H1 (cell line): ENCODE results near the gene MYBL2. TPM values are rescaled to one million over a fixed set of nuclear protein-coding genes. Genes with fewer than 3 reads are reported as not detected.

Experiments
- CTCF ChIA-PET: fragments of 300-600 bp; sonication (Branson Sonifier 250); formaldehyde crosslinking; loops from one replicate; lab custom pipeline; 2021; ENCODE audit not compliant: partially characterized antibody; lab: Charles Lee
- POLR2A ChIA-PET: fragments of 300-600 bp; sonication (Branson Sonifier 250); formaldehyde crosslinking; loops from one replicate; lab custom pipeline; 2021; ENCODE audit warnings: inconsistent platforms; ENCODE audit not compliant: partially characterized antibody; lab: Charles Lee
- DNase-seq, 2 experiments: peaks; one replicate each; pipeline versions ENCODE4 v3.0.0 to v3.0.0-alpha.2; 2010 to 2022; ENCODE audit warnings: low spot score in 2 of 2, low read depth in 1 of 2, mixed read lengths in 1 of 2
- FAIRE-seq: peaks from 2 replicates; lab custom pipeline; 2011; peaks lifted over from hg19 to GRCh38; lab: Jason Lieb, UNC
- H2AFZ ChIP-seq: 2 replicates; pipeline ENCODE4 v1.8.1; 2012; ENCODE audit warnings: low read length, inconsistent platforms
- H2AK5ac ChIP-seq: 2 replicates; pipeline ENCODE4 v1.6.1; 2013; ENCODE audit warnings: low read depth, low read length
- H2BK120ac ChIP-seq: replicated peaks from 2 replicates; pipeline ENCODE3; 2013; ENCODE audit warnings: low read depth, low read length, inconsistent platforms
- H2BK12ac ChIP-seq: 2 replicates; pipeline ENCODE4 v1.6.1; 2013; ENCODE audit warnings: low read depth, low read length
- H2BK15ac ChIP-seq: 2 replicates; pipeline ENCODE4 v1.6.1; 2013; ENCODE audit warnings: low read length
- H2BK20ac ChIP-seq: 2 replicates; pipeline ENCODE4 v1.6.1; 2013; ENCODE audit warnings: low read length
- H2BK5ac ChIP-seq: 2 replicates; pipeline ENCODE4 v1.6.1; 2013; ENCODE audit warnings: low read depth, low read length
- H3K14ac ChIP-seq: 2 replicates; pipeline ENCODE4 v1.6.1; 2013; ENCODE audit warnings: inconsistent platforms; ENCODE audit not compliant: insufficient read length
- H3K18ac ChIP-seq: 2 replicates; pipeline ENCODE4 v1.6.1; 2013; ENCODE audit warnings: low read length; ENCODE audit errors: extremely low read depth
- H3K23ac ChIP-seq: 2 replicates; pipeline ENCODE4 v1.6.1; 2013; ENCODE audit warnings: inconsistent platforms; ENCODE audit not compliant: insufficient read length
- H3K23me2 ChIP-seq: 2 replicates; pipeline ENCODE4 v1.6.1; 2013; ENCODE audit warnings: low read depth, low read length
- H3K27ac ChIP-seq: 2 replicates; pipeline ENCODE4 v1.6.1; 2011; ENCODE audit warnings: low read depth, low read length, inconsistent platforms
- H3K27me3 ChIP-seq, 4 experiments: replicated peaks in 1 of 4; 1 replicate in 1 of 4; 2 replicates in 3 of 4; pipeline versions ENCODE4 v1.6.1 to v1.8.1; 2011 to 2013; ENCODE audit warnings: low read length in 3 of 4, mild to moderate bottlenecking in 3 of 4, inconsistent platforms in 2 of 4, mixed read lengths in 2 of 4, moderate library complexity in 1 of 4; ENCODE audit not compliant: control insufficient read depth in 3 of 4, insufficient read depth in 3 of 4; ENCODE audit errors: extremely low read depth in 1 of 4
- H3K36me3 ChIP-seq, 4 experiments: 2 replicates each; pipeline versions ENCODE4 v1.6.1 to v1.8.1; 2011 to 2013; ENCODE audit warnings: mild to moderate bottlenecking in 4 of 4, low read length in 3 of 4, moderate library complexity in 2 of 4, control low read depth in 1 of 4, inconsistent platforms in 1 of 4; ENCODE audit not compliant: insufficient read depth in 4 of 4, control insufficient read depth in 2 of 4
- H3K4ac ChIP-seq: replicated peaks from 2 replicates; pipeline ENCODE3; 2013; ENCODE audit warnings: low read length, low read depth, mixed read lengths, inconsistent platforms; ENCODE audit not compliant: insufficient read length
- H3K4me1 ChIP-seq, 4 experiments: replicated peaks in 1 of 4; 1 replicate in 1 of 4; 2 replicates in 3 of 4; pipeline versions ENCODE4 v1.6.1 to v1.8.1; 2011 to 2013; ENCODE audit warnings: low read length in 3 of 4, inconsistent platforms in 2 of 4, mixed read lengths in 1 of 4; ENCODE audit not compliant: insufficient read depth in 4 of 4, control insufficient read depth in 3 of 4
- H3K4me2 ChIP-seq, 2 experiments: 2 replicates each; pipeline versions ENCODE4 v1.6.1 to v1.8.1; 2011 to 2013; ENCODE audit warnings: low read depth in 2 of 2, low read length in 2 of 2, control low read depth in 1 of 2, inconsistent platforms in 1 of 2, mild to moderate bottlenecking in 1 of 2; ENCODE audit not compliant: insufficient read depth in 1 of 2
- H3K4me3 ChIP-seq, 4 experiments: fragments of 200-600, 300-600 bp in 1 of 4; sonication (generic), shearing (Covaris generic), sonication (Bioruptor Twin) in 1 of 4; 2 replicates each; pipeline versions ENCODE4 v1.5.1 to v1.8.1; 2011 to 2016; ENCODE audit warnings: low read length in 4 of 4, low read depth in 3 of 4, control low read depth in 2 of 4, inconsistent platforms in 2 of 4, mild to moderate bottlenecking in 2 of 4, mixed read lengths in 1 of 4, moderate library complexity in 1 of 4; ENCODE audit not compliant: insufficient read depth in 2 of 4; ENCODE audit errors: extremely low read depth in 1 of 4
- H3K56ac ChIP-seq: replicated peaks from 2 replicates; pipeline ENCODE3; 2013; ENCODE audit warnings: low read depth, mild to moderate bottlenecking, mixed read lengths, low read length, inconsistent platforms; ENCODE audit not compliant: insufficient read length
- H3K79me1 ChIP-seq: 2 replicates; pipeline ENCODE4 v1.6.1; 2013; ENCODE audit warnings: low read depth, low read length, control low read depth
- H3K79me2 ChIP-seq, 2 experiments: 2 replicates each; pipeline versions ENCODE4 v1.6.1 to v1.8.1; 2012 to 2013; ENCODE audit warnings: low read length in 2 of 2, mild to moderate bottlenecking in 2 of 2, inconsistent platforms in 1 of 2; ENCODE audit not compliant: insufficient read depth in 2 of 2, control insufficient read depth in 1 of 2
- H3K9ac ChIP-seq, 4 experiments: replicated peaks in 1 of 4; 1 replicate in 1 of 4; 2 replicates in 3 of 4; pipeline versions ENCODE4 v1.6.1 to v1.8.1; 2011 to 2013; ENCODE audit warnings: low read depth in 3 of 4, low read length in 3 of 4, control low read depth in 2 of 4, mild to moderate bottlenecking in 2 of 4, moderate library complexity in 2 of 4, inconsistent platforms in 1 of 4; ENCODE audit errors: extremely low read depth in 1 of 4
- H3K9me3 ChIP-seq, 2 experiments: 2 replicates each; pipeline versions ENCODE4 v1.6.1 to v1.8.1; 2012 to 2013; ENCODE audit warnings: mild to moderate bottlenecking in 2 of 2, moderate library complexity in 2 of 2, control low read depth in 1 of 2, inconsistent platforms in 1 of 2, low read depth in 1 of 2, low read length in 1 of 2, mixed read lengths in 1 of 2; ENCODE audit not compliant: insufficient read depth in 2 of 2
- H4K20me1 ChIP-seq, 2 experiments: replicated peaks in 1 of 2; 2 replicates each; pipeline versions ENCODE3 to v1.8.1; 2011 to 2013; ENCODE audit warnings: inconsistent platforms in 2 of 2, low read length in 2 of 2, mild to moderate bottlenecking in 1 of 2; ENCODE audit not compliant: insufficient read depth in 2 of 2, control insufficient read depth in 1 of 2
- H4K5ac ChIP-seq: 2 replicates; pipeline ENCODE4 v1.6.1; 2013; ENCODE audit warnings: low read length, low read depth, mixed read lengths, inconsistent platforms; ENCODE audit not compliant: insufficient read length
- H4K8ac ChIP-seq: 2 replicates; pipeline ENCODE4 v1.8.0; 2013; ENCODE audit warnings: mild to moderate bottlenecking, moderate library complexity, low read length, inconsistent platforms; ENCODE audit not compliant: insufficient read depth; ENCODE audit errors: extremely low read depth
- H4K91ac ChIP-seq: replicated peaks from 2 replicates; pipeline ENCODE3; 2013; ENCODE audit warnings: low read length, mixed read lengths, inconsistent platforms; ENCODE audit not compliant: insufficient read length
- ASH2L ChIP-seq: fragments of 200-600, 300-600 bp; sonication (generic); IDR thresholded peaks from one replicate; pipeline ENCODE4 v1.7.1; 2017; ENCODE audit warnings: low read length
- BACH1 ChIP-seq: IDR thresholded peaks from 2 replicates; pipeline ENCODE4 v1.6.1; 2012; ENCODE audit warnings: low read length, improper control_type of control experiment
- CBX5 ChIP-seq: fragments of 300-800, 300-1000 bp; sonication (generic); IDR thresholded peaks from 2 replicates; pipeline ENCODE4 v1.7.1; 2016; ENCODE audit warnings: antibody characterized with exemption, low read length, low read depth
- CBX8 ChIP-seq: fragments of 300-800, 300-1000 bp; sonication (generic); IDR thresholded peaks from 2 replicates; pipeline ENCODE4 v1.7.1; 2016; ENCODE audit warnings: low read depth, low read length, borderline replicate concordance
- CREB1 ChIP-seq: IDR thresholded peaks from 2 replicates; pipeline ENCODE4 v1.6.1; 2012; ENCODE audit warnings: inconsistent platforms
- CTBP2 ChIP-seq: IDR thresholded peaks from 2 replicates; pipeline ENCODE4 v1.7.0; 2011; ENCODE audit warnings: borderline replicate concordance, mild to moderate bottlenecking, moderate library complexity, mixed read lengths, low read length; ENCODE audit not compliant: insufficient read depth, insufficient read length
- EGR1 ChIP-seq: IDR thresholded peaks from 2 replicates; pipeline ENCODE4 v1.6.1; 2011; ENCODE audit warnings: low read depth, low read length, borderline replicate concordance
- GABPA ChIP-seq: IDR thresholded peaks from 2 replicates; pipeline ENCODE4 v1.6.1; 2011; ENCODE audit warnings: mild to moderate bottlenecking, low read length, moderate library complexity, borderline replicate concordance; ENCODE audit not compliant: insufficient read depth
- KDM4A ChIP-seq: IDR thresholded peaks from one replicate; pipeline ENCODE4 v1.7.1; 2012; ENCODE audit warnings: low read depth, mild to moderate bottlenecking, moderate library complexity, low read length, inconsistent platforms; ENCODE audit not compliant: severe bottlenecking
- POLR2AphosphoS5 ChIP-seq: IDR thresholded peaks from 2 replicates; pipeline ENCODE4 v1.6.1; 2011; ENCODE audit warnings: low read depth, low read length
- RNF2 ChIP-seq: fragments of 200-900, 300-1000 bp; sonication (generic); IDR thresholded peaks from 2 replicates; pipeline ENCODE4 v1.7.1; 2016; ENCODE audit warnings: borderline replicate concordance, low read depth, mild to moderate bottlenecking, antibody characterized with exemption, low read length; ENCODE audit not compliant: poor library complexity, severe bottlenecking; ENCODE audit errors: missing control alignments
- SIRT6 ChIP-seq: IDR thresholded peaks from one replicate; pipeline ENCODE4 v1.7.1; 2012; ENCODE audit warnings: low read length, inconsistent platforms
- TEAD4 ChIP-seq: IDR thresholded peaks from 2 replicates; pipeline ENCODE4 v1.6.1; 2012; ENCODE audit warnings: low read depth, low read length, inconsistent platforms, mixed read lengths
- WGBS, 2 experiments: shearing (Covaris generic) in 1 of 2; methylation state at CpG; one replicate each; pipeline versions ENCODE4 v1.1.6 to v1.1.7; 2013 to 2015; ENCODE audit warnings: low lambda C conversion rate in 2 of 2, mixed read lengths in 2 of 2, inconsistent platforms in 1 of 2, low coverage in 1 of 2, missing lambda C conversion rate in 1 of 2; ENCODE audit not compliant: insufficient replicate concordance in 2 of 2, insufficient coverage in 1 of 2, insufficient read length in 1 of 2; ENCODE audit errors: extremely low coverage in 1 of 2, missing lambda C conversion rate in 1 of 2; 5-methylcytosine and 5-hydroxymethylcytosine counted together
- polyA plus RNA-seq, 7 experiments: library from polyadenylated mRNA; depleted of rRNA in 3 of 7; stranded (reverse) in 5 of 7; unstranded in 2 of 7; fragments of >200 nt in 5 of 7; fragments of 200-250 nt in 2 of 7; gene quantifications; 1 replicate in 5 of 7; 2 replicates in 1 of 7; 4 replicates in 1 of 7; pipeline versions ENCODE4 v1.2.1 to v1.2.3, GENCODE V29; 2011 to 2013; ENCODE audit warnings: missing spikeins in 2 of 7, mixed read lengths in 2 of 7
- total RNA-seq: library from RNA; stranded (reverse); fragmentation: NEBNext Ultra II Directional; extraction: Animal tissue kit (Norgen Biotek cat#: 25700); gene quantifications from 2 replicates; pipeline ENCODE4 v1.2.1, GENCODE V29; 2021

Gene MYBL2
- total and polyA plus RNA-seq, 2 of the 8 experiments (the other 6 are each of a cell fraction or from before 2014, with no cell fraction given) = 75.3 to 207 TPM

DNA sequence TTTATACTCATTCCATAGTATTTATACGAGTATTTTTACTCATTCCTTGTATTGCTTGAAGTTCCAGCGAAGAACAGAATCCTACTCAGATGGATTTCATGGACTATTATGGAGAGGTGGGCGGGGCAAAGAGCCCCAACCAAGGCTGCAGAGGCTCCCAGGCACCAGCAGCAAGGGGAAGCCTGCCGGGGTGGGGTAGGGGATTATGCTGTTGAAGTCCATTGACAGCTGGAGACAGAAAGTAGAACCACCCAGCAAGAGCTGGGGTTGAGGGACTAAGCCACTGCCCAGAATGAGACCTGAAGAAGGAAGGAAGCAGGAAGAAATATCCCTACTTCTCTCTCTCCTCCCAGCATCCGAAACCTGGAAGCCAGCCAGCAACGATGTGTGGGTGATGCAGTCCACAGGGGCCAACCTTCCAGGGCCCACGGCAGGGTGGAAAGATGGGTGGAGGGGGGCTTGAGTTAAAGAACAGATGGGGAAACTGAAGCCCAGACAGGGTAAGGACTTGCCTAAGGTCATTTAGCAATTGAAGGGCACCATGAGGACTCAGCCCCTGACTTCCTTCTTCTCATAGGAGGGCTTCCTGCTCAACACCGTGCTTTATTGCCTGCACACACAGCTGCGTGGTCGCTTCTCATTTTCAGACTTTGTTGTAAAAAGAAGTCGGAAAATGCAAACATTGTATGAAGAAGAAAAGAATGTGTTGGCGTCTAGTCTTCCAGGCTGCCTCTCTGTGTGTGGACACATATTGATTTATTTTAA is 78.2 kb downstream of the MYBL2 start:
- Histone ChIP-seq H3K23me2 (no peaks in the 10 kb centered on the region), H3K14ac (no peak overlapping the region), H3K27ac (no peak overlapping the region), H3K9ac (no peak overlapping the region), H3K4me2 (no peak overlapping the region), H3K56ac (no peak overlapping the region), H3K9me3 (no peaks in the 10 kb centered on the region), H3K4me1 (peaks cover 0 to 4% (median 1%) of the 10 kb centered on the region in 4 experiments; a peak in 2 of 7 replicates), H2BK120ac (no peak overlapping the region), H3K79me2 (no peaks in the 10 kb centered on the region), H2AFZ (no peak overlapping the region), H4K5ac (no peak overlapping the region), H3K18ac (no peak overlapping the region), H2BK15ac (no peak overlapping the region), H4K91ac (no peak overlapping the region), H4K20me1 (no peaks in the 10 kb centered on the region), H3K23ac (no peak overlapping the region), H3K4ac (no peak overlapping the region), H2BK20ac (no peak overlapping the region), H2BK5ac (no peak overlapping the region), H3K27me3 (no peaks in the 10 kb centered on the region; a peak in 1 of 7 replicates), H3K4me3 (no peak overlapping the region), H4K8ac (no peak overlapping the region), H2BK12ac (no peak overlapping the region), H3K79me1 (no peaks in the 10 kb centered on the region), H3K36me3 (no peaks in the 10 kb centered on the region), H2AK5ac (no peak overlapping the region)
- POLR2A ChIA-PET = no interaction called here
- no peak for FAIRE-seq
- DNase-seq = no peak
- CTCF ChIA-PET = interaction anchor here (0.6 to 2.1 kb wide), 6 partner anchors 10 to 377 kb away, joined by 3 to 5 read pairs (median 3); no protein-coding TSS in a partner anchor
- WGBS, 2 experiments = 87% methylated on average over 12 of the region's 12 CpGs; no CpG with 5 or more reads in 1 of the 2 experiments
- TF ChIP-seq SIRT6 (no peak), GABPA (no peak), BACH1 (no peak), CREB1 (no peak), CBX5 (no peak), KDM4A (no peak), RNF2 (no peak), POLR2AphosphoS5 (no peak), CTBP2 (no peak), TEAD4 (no peak), EGR1 (no peak), CBX8 (no peak), ASH2L (no peak)
